ENCODE data around the gene HIP1R.
"Not testable (repeated sequence)": the region's sequence is repeated elsewhere in the genome, so short reads cannot be mapped to it uniquely, and the experiment has no call there.

HIP1R gene

GRCh38 chr12:122902854-122903692 is 67.8 kb downstream of the HIP1R start:
- H3K4me3 ChIP-seq (ENCODE audit: low read depth, low read length), result no peak overlapping the region
- in situ Hi-C loops (cut with HindIII; ENCODE audit: low sequenced_read_pairs), result no loop called here
- TF ChIP-seq CTCF (IDR thresholded peaks at IDR 0.05; ENCODE audit: low read depth, low read length), result no peak
- DNase-seq (ENCODE audit: low read depth, low spot score), result no peak

GRCh38 chr12:122903693-122904034 is 68.4 kb downstream of the HIP1R start:
- no peak for TF ChIP-seq CTCF (IDR thresholded peaks at IDR 0.05; ENCODE audit: low read depth, low read length)
- no peak overlapping the region for H3K4me3 ChIP-seq (ENCODE audit: low read depth, low read length)
- DNase-seq (ENCODE audit: low read depth, low spot score), result no peak
- in situ Hi-C loops (cut with HindIII; ENCODE audit: low sequenced_read_pairs), result no loop called here

- in situ Hi-C loops (cut with HindIII; ENCODE audit: low sequenced_read_pairs); H3K4me3 ChIP-seq (ENCODE audit: low read depth, low read length); DNase-seq (ENCODE audit: low read depth, low spot score): not testable (repeated sequence)
Measured at GRCh38 chr12:122905258-122905657, 70.0 kb downstream of the HIP1R start.

- DNase-seq (ENCODE audit: low read depth, low spot score), result no peak
- H3K4me3 ChIP-seq (ENCODE audit: low read depth, low read length), result no peak overlapping the region
- in situ Hi-C loops (cut with HindIII; ENCODE audit: low sequenced_read_pairs), result no loop called here
- TF ChIP-seq CTCF (IDR thresholded peaks at IDR 0.05; ENCODE audit: low read depth, low read length), result no peak
Measured at GRCh38 chr12:122908915-122909314, 73.7 kb downstream of the HIP1R start.

- TF ChIP-seq CTCF (IDR thresholded peaks at IDR 0.05; ENCODE audit: low read depth, low read length), result no peak
- H3K4me3 ChIP-seq (ENCODE audit: low read depth, low read length), result no peak overlapping the region
- in situ Hi-C loops (cut with HindIII; ENCODE audit: low sequenced_read_pairs), result no loop called here
- no peak for DNase-seq (ENCODE audit: low read depth, low spot score)
Measured at GRCh38 chr12:122909442-122910288, 74.4 kb downstream of the HIP1R start.
